GM19467 (cell line): ENCODE results near the gene TMEM52B.

Source experiments
- ATAC-seq: cut with Tn5 transposase; IDR thresholded peaks from one replicate; pipeline ENCODE4 v1.9.1; 2021; ENCODE audit warnings: mild to moderate bottlenecking, moderate library complexity; ENCODE audit not compliant: unreplicated experiment

TMEM52B gene

GRCh38 chr12:10236720-10237119 is 57.9 kb downstream of the TMEM52B start:
- ATAC-seq, result no peak

DNA sequence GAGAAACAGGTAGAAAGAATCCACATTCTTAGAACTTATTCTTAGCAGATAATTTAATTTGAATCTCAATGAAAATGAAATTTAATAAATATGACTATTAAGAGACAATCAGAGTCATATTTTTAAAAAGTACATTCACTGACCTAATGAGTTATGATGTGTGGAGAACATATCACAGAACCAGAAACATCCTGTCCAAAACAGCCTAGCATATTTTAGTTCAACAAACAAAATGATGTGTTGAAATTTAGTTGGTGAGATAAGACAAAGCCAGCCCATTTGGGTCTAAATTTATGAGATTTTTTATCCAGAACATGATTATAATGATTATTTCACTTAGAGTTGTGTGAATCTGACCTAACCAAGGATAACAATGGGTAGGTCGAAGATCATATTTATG is 59.7 kb downstream of the TMEM52B start:
- ATAC-seq, result no peak

DNA sequence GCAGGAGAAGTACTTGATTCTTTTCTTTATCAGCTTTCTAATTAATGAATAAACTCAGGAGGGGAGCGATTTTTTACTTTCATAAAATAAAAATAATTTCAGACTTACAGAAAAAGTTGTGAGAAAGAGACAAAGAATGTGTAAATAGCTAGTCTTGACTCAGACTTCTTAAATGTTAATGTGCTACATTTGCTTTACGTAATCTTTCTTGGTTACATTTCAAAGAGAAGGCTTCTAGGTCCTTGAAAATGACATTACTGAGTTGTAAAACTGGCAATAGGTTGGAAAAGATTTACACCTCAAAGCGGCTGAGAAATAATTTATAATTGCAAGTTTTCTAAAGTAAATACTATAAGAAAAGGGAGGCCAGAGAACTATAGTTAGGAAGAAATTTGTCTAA is 62.5 kb downstream of the TMEM52B start:
- no peak for ATAC-seq
